GM12878 (cell line): ENCODE results near the gene BRD3.

Source experiments
- HCFC1 ChIP-seq: fragments of 150-350 bp; IDR thresholded peaks from 2 replicates; pipeline ENCODE4 v1.6.1; 2014; ENCODE audit warnings: low read length
- SIX5 ChIP-seq: IDR thresholded peaks from 2 replicates; pipeline ENCODE4 v1.6.1; 2011; ENCODE audit warnings: mild to moderate bottlenecking, low read depth, low read length, moderate library complexity; ENCODE audit not compliant: severe bottlenecking
- ZNF24 ChIP-seq: fragments of 450-650 bp; IDR thresholded peaks from 2 replicates; pipeline ENCODE4 v1.6.1; 2017; ENCODE audit warnings: antibody characterized with exemption, mild to moderate bottlenecking
- TF ChIP-seq, protein P1 (sequence below), 3 experiments: IDR thresholded peaks in 2 of 3; conservative IDR thresholded peaks in 1 of 3; 2 replicates each; pipeline ENCODE4 v1.5.1; 2011; ENCODE audit warnings: low read depth in 3 of 3, low read length in 3 of 3, mild to moderate bottlenecking in 3 of 3, control low read depth in 2 of 3, moderate library complexity in 2 of 3, inconsistent platforms in 1 of 3, mixed read lengths in 1 of 3; ENCODE audit not compliant: control insufficient read depth in 2 of 3, insufficient read depth in 1 of 3; ENCODE audit errors: extremely low read depth in 1 of 3
- TF ChIP-seq, protein P2 (sequence below): IDR thresholded peaks from 2 replicates; pipeline ENCODE4 v1.6.1; 2011; ENCODE audit warnings: borderline replicate concordance, low read depth, mild to moderate bottlenecking, moderate library complexity, mixed read lengths, low read length; ENCODE audit not compliant: insufficient read depth; ENCODE audit errors: extremely low read length

DNA sequence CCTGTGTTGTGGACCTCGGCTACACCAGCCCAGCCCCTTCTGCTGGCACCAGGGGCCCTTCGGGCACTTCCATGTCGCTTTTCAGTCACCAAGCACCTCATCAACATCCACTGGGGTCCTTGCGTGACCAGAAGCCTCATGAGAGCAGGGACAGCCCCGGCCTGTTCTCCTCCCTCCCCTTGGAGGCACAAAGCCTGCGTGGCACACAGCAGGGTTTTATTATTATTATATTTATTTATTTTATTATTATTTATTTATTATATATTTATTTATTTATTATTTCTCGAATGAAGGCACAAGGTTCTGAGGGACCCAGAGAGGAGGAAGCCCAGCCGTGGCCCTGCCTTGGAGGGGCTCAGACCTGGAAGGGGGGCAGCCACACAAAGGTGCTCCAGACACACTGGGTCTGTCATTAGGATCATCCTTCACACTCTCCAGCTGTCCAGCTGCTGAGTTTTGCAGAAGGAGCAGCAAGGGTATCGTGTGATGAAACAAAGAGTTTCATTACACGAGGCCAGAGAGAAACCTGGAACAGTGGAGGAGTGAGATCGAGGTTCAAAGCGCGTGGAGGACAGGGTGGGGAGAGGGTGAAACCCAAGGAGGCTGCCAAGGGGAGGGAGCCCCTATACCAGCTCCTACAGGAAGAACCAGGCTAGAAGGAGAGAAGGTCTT lies 80.9 kb downstream of the BRD3 start:
- TF ChIP-seq, protein P1, sequence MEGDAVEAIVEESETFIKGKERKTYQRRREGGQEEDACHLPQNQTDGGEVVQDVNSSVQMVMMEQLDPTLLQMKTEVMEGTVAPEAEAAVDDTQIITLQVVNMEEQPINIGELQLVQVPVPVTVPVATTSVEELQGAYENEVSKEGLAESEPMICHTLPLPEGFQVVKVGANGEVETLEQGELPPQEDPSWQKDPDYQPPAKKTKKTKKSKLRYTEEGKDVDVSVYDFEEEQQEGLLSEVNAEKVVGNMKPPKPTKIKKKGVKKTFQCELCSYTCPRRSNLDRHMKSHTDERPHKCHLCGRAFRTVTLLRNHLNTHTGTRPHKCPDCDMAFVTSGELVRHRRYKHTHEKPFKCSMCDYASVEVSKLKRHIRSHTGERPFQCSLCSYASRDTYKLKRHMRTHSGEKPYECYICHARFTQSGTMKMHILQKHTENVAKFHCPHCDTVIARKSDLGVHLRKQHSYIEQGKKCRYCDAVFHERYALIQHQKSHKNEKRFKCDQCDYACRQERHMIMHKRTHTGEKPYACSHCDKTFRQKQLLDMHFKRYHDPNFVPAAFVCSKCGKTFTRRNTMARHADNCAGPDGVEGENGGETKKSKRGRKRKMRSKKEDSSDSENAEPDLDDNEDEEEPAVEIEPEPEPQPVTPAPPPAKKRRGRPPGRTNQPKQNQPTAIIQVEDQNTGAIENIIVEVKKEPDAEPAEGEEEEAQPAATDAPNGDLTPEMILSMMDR (IDR thresholded peaks at IDR 0.05 in 2 of 3, conservative IDR thresholded peaks at IDR 0.05 in 1 of 3; ENCODE audit: control insufficient read depth in 2 of 3, extremely low read depth in 1 of 3, insufficient read depth in 1 of 3, low read depth in 3 of 3, low read length in 3 of 3), result no peak
- no peak for TF ChIP-seq ZNF24
- TF ChIP-seq HCFC1, result no peak
- TF ChIP-seq, protein P2, sequence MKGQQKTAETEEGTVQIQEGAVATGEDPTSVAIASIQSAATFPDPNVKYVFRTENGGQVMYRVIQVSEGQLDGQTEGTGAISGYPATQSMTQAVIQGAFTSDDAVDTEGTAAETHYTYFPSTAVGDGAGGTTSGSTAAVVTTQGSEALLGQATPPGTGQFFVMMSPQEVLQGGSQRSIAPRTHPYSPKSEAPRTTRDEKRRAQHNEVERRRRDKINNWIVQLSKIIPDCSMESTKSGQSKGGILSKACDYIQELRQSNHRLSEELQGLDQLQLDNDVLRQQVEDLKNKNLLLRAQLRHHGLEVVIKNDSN, result no peak
- no peak for TF ChIP-seq SIX5
